PC-3 (cell line): Measurements from ENCODE around the gene ATP8A1. TPM values are rescaled to one million over a fixed set of nuclear protein-coding genes. Genes with fewer than 3 reads are reported as not detected.
A peak's percentile ranks its signal among the peaks of the same experiment; 100 is the strongest.

Experiments used
- ATAC-seq: fragments of 200-7000 bp; cut with Tn5 transposase; 2 replicates; pipeline ENCODE4 v1.9.1; 2020; ENCODE audit warnings: mild to moderate bottlenecking, moderate library complexity
- BruUV-seq: library from RNA; stranded (reverse); fragments of 400-500 nt; replicated peaks from 2 replicates; lab custom pipeline; 2021; lab: Mats Ljungman, UMichigan
- CTCF ChIA-PET: fragments of 300-600 bp; sonication (Branson Sonifier 250); formaldehyde crosslinking; loops from one replicate; lab custom pipeline; 2022; ENCODE audit warnings: antibody characterized with exemption; lab: Charles Lee
- POLR2A ChIA-PET: fragments of 300-600 bp; sonication (Branson Sonifier 250); formaldehyde crosslinking; loops from one replicate; lab custom pipeline; 2022; ENCODE audit warnings: antibody characterized with exemption; ENCODE audit not compliant: unreplicated experiment; lab: Charles Lee
- DNase-seq: peaks from one replicate; pipeline ENCODE4 v3.0.0-alpha.2; 2015
- H2AFZ ChIP-seq: fragments of 300-600 bp; sonication (generic); 2 replicates; pipeline ENCODE4 v1.6.0; 2016; ENCODE audit warnings: antibody characterized with exemption, low read length
- H3F3A ChIP-seq: fragments of 300-600 bp; sonication (generic); one replicate; pipeline ENCODE4 v1.6.0; 2017; ENCODE audit warnings: antibody characterized with exemption, low read length, control low read depth, mild to moderate bottlenecking; ENCODE audit not compliant: unreplicated experiment
- H3K27ac ChIP-seq: fragments of 300-600 bp; sonication (generic); 2 replicates; pipeline ENCODE4 v1.5.1; 2016; ENCODE audit warnings: mild to moderate bottlenecking, low read length
- H3K27me3 ChIP-seq: fragments of 300-600 bp; sonication (generic); 2 replicates; pipeline ENCODE4 v1.6.1; 2016; ENCODE audit warnings: low read length, mixed read lengths
- H3K36me3 ChIP-seq: fragments of 300-600 bp; sonication (generic); 2 replicates; pipeline ENCODE4 v1.6.1; 2016; ENCODE audit warnings: low read depth, mixed run types, low read length, mixed read lengths
- H3K4me1 ChIP-seq: fragments of 300-600 bp; sonication (generic); 2 replicates; pipeline ENCODE4 v1.5.1; 2016; ENCODE audit warnings: low read length; ENCODE audit not compliant: insufficient read depth
- H3K4me2 ChIP-seq: fragments of 300-600 bp; sonication (generic); 2 replicates; pipeline ENCODE4 v1.6.0; 2016; ENCODE audit warnings: low read length
- H3K4me3 ChIP-seq: fragments of 300-600 bp; sonication (generic); 2 replicates; pipeline ENCODE4 v1.5.1; 2016; ENCODE audit warnings: mild to moderate bottlenecking, low read length, mixed read lengths
- H3K79me2 ChIP-seq: fragments of 300-600 bp; sonication (generic); 2 replicates; pipeline ENCODE4 v1.6.1; 2017; ENCODE audit warnings: low read length, mixed read lengths
- H3K9ac ChIP-seq: fragments of 300-600 bp; sonication (generic); 2 replicates; pipeline ENCODE4 v1.6.0; 2016; ENCODE audit warnings: mild to moderate bottlenecking, low read length
- H3K9me2 ChIP-seq: fragments of 300-600 bp; sonication (generic); replicated peaks from 2 replicates; pipeline ENCODE4 v1.6.1; 2016; ENCODE audit warnings: mixed run types, low read length, mixed read lengths
- H3K9me3 ChIP-seq: fragments of 300-600 bp; sonication (generic); 2 replicates; pipeline ENCODE4 v1.6.1; 2016; ENCODE audit warnings: low read length, mixed read lengths
- H4K20me1 ChIP-seq: fragments of 300-600 bp; sonication (generic); 2 replicates; pipeline ENCODE4 v1.6.1; 2016; ENCODE audit warnings: low read length, mixed read lengths
- EZH2 ChIP-seq: fragments of 300-600 bp; sonication (generic); IDR thresholded peaks from one replicate; pipeline ENCODE4 v1.6.1; 2017; ENCODE audit warnings: antibody characterized with exemption, mild to moderate bottlenecking, low read length; ENCODE audit not compliant: unreplicated experiment
- EZH2phosphoT487 ChIP-seq: fragments of 300-600 bp; sonication (generic); IDR thresholded peaks from 2 replicates; pipeline ENCODE4 v1.6.1; 2018; ENCODE audit warnings: mild to moderate bottlenecking, antibody characterized with exemption, low read length, borderline replicate concordance
- intact Hi-C: fragments of 100-400 bp; cut with micrococcal nuclease; formaldehyde crosslinking; loops from 2 replicates; pipeline ENCODE4 v1.9.0; 2023
- total RNA-seq: library from RNA; depleted of rRNA; stranded (reverse); fragments of >200 nt; gene quantifications from 2 replicates; pipeline ENCODE4 v1.2.3, GENCODE V29; 2014
- TF ChIP-seq, protein P1 (sequence below): fragments of 300-600 bp; sonication (generic); conservative IDR thresholded peaks from 2 replicates; pipeline ENCODE4 v1.5.1; 2017; ENCODE audit warnings: antibody characterized with exemption, low read depth, mild to moderate bottlenecking, low read length

The ATP8A1 gene
- total RNA-seq, 1 experiment from 2014 or later, result 3.9 TPM

DNA sequence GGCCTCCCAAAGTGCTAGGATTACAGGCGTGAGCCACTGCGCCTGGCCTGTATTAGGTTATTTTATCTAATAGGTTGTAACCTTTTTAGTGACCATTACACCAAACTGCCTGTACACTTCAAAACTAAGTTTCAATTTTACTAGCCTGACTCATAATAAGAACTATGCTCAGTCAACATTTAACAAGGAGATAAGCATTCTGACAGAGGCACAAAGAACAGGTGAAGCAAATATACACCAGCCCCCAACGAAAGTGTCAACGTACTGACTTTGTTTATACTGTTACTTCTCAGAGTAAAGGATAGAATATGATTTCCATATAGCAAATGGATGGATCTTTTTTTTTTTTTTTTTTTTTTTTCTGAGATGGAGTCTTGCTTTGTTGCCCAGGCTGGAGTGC, 196.9 kb downstream of the ATP8A1 start:
- ATAC-seq (peak; percentile 92), DNase-seq (peak; percentile 72)
- no peak overlapping the region for H3K27ac ChIP-seq
- intact Hi-C loops, result loop anchor here (5.0 kb wide), 1 partner anchor 53 kb away; no protein-coding TSS in a partner anchor
- ChIA-PET POLR2A (no interaction called here), CTCF (no interaction called here)
- H3K36me3 ChIP-seq, result no peaks in the 10 kb centered on the region
- no peaks in the 10 kb centered on the region for H4K20me1 ChIP-seq
- H3K79me2 ChIP-seq, result no peaks in the 10 kb centered on the region
- peaks cover 11% of the 10 kb centered on the region for H3K4me1 ChIP-seq
- no peak overlapping the region for H3K4me3 ChIP-seq
- no peak overlapping the region for H3K9ac ChIP-seq
- no peak for TF ChIP-seq EZH2phosphoT487
- TF ChIP-seq, protein P1, sequence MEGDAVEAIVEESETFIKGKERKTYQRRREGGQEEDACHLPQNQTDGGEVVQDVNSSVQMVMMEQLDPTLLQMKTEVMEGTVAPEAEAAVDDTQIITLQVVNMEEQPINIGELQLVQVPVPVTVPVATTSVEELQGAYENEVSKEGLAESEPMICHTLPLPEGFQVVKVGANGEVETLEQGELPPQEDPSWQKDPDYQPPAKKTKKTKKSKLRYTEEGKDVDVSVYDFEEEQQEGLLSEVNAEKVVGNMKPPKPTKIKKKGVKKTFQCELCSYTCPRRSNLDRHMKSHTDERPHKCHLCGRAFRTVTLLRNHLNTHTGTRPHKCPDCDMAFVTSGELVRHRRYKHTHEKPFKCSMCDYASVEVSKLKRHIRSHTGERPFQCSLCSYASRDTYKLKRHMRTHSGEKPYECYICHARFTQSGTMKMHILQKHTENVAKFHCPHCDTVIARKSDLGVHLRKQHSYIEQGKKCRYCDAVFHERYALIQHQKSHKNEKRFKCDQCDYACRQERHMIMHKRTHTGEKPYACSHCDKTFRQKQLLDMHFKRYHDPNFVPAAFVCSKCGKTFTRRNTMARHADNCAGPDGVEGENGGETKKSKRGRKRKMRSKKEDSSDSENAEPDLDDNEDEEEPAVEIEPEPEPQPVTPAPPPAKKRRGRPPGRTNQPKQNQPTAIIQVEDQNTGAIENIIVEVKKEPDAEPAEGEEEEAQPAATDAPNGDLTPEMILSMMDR, result no peak
- TF ChIP-seq EZH2, result no peak
- no peak overlapping the region for H3K4me2 ChIP-seq
- H3F3A ChIP-seq, result no peaks in the 10 kb centered on the region
- H3K27me3 ChIP-seq, result no peaks in the 10 kb centered on the region
- no TSS peak for BruUV-seq
- H3K9me2 ChIP-seq, result no peaks in the 10 kb centered on the region
- H3K9me3 ChIP-seq, result no peaks in the 10 kb centered on the region
- no peak overlapping the region for H2AFZ ChIP-seq

DNA sequence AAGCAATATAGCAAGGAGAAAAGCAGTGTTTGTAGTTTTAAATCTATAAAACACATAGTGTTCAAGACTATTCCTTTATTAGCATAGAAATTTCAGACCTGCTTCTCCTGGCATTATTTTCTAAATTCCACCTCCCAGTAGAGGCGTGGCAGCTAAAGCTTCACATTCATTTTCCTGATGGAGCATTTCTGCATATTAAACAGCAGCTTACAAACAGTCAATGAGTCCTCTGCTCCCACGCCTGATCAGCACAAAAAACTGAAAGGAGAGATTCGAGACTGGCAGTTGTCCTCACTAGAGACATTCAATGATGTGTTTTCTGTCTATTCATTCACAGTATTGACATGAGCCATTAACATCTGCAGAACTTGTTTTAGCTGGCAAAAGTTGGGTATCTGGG, 198.2 kb downstream of the ATP8A1 start:
- no peak for ATAC-seq
- no peak overlapping the region for H3K9ac ChIP-seq
- intact Hi-C loops, result loop anchor here (10.0 kb wide), 1 partner anchor 56 kb away; no protein-coding TSS in a partner anchor
- ChIA-PET CTCF (no interaction called here), POLR2A (no interaction called here)
- no peaks in the 10 kb centered on the region for H3K9me2 ChIP-seq
- no peak overlapping the region for H3K4me2 ChIP-seq
- no peak for TF ChIP-seq EZH2phosphoT487
- no peak for TF ChIP-seq EZH2
- DNase-seq, result no peak
- no peaks in the 10 kb centered on the region for H3F3A ChIP-seq
- H3K27me3 ChIP-seq, result no peaks in the 10 kb centered on the region
- no peak overlapping the region for H2AFZ ChIP-seq
- no TSS peak for BruUV-seq
- peaks cover 20% of the 10 kb centered on the region for H3K4me1 ChIP-seq
- no peaks in the 10 kb centered on the region for H4K20me1 ChIP-seq
- H3K9me3 ChIP-seq, result no peaks in the 10 kb centered on the region
- H3K36me3 ChIP-seq, result no peaks in the 10 kb centered on the region
- no peak overlapping the region for H3K27ac ChIP-seq
- H3K79me2 ChIP-seq, result no peaks in the 10 kb centered on the region
- no peak overlapping the region for H3K4me3 ChIP-seq

DNA sequence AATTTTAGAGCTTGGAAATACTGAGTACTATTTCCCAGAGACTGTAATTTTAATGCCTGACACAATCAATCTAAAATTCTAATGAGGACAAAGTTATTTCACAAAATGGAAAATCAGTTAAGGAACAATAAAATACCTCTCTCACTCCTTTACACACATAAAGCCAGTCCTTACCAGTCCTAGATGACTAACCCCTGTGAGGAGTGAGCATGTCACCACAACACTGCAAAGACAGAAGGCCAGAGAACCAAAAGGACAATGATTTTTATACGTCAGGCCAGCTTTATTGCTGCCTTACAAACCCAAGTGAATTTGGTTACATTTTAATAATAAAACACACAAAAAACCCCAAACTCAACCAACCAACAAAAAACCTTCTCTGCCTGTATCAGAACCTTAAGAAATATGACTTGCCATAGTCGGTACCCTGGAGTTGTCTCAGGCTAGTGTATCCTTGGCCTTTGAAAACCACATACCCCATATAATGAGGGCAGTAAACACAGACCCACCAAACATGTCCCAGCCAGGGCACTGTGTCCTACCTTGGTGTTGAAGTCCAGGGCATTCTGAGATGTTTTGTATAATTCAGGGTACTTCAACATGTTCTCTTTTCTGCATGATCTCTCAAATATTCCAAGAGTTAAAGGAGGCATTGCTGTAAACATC, 202.0 kb downstream of the ATP8A1 start:
- peak; percentile 40 for DNase-seq
- no peaks in the 10 kb centered on the region for H4K20me1 ChIP-seq
- TF ChIP-seq EZH2phosphoT487 (no peak), EZH2 (no peak)
- TF ChIP-seq, protein P1, result no peak
- H3K4me2 ChIP-seq, result no peak overlapping the region; the same call in 1 of the 2 replicates
- no peaks in the 10 kb centered on the region for H3K36me3 ChIP-seq
- H3K9me2 ChIP-seq, result no peaks in the 10 kb centered on the region
- H3F3A ChIP-seq, result no peaks in the 10 kb centered on the region
- H3K27ac ChIP-seq, result no peak overlapping the region
- ATAC-seq, result peak; percentile 79
- peaks cover 20% of the 10 kb centered on the region for H3K4me1 ChIP-seq
- intact Hi-C loops, result loop anchor here (10.0 kb wide), 1 partner anchor 60 kb away; no protein-coding TSS in a partner anchor
- ChIA-PET CTCF (no interaction called here), POLR2A (interaction anchor here (0.7 kb wide), 1 partner anchor 63 kb away, joined by 5 read pairs; no protein-coding TSS in a partner anchor)
- no peak overlapping the region for H3K9ac ChIP-seq
- H3K27me3 ChIP-seq, result no peaks in the 10 kb centered on the region
- no peaks in the 10 kb centered on the region for H3K79me2 ChIP-seq
- no peak overlapping the region for H2AFZ ChIP-seq
- no peaks in the 10 kb centered on the region for H3K9me3 ChIP-seq
- no peak overlapping the region for H3K4me3 ChIP-seq
- no TSS peak for BruUV-seq
